ENCODE results near the gene SETBP1.

SETBP1 gene

GRCh38 chr18:44977856-44978255, 297.2 kb downstream of the SETBP1 start:
- 89% methylated on average over 4 of the region's 4 CpGs for WGBS
- H3K9me3 ChIP-seq (ENCODE audit: control insufficient read depth, low read length) = no peaks in the 10 kb centered on the region

DNA sequence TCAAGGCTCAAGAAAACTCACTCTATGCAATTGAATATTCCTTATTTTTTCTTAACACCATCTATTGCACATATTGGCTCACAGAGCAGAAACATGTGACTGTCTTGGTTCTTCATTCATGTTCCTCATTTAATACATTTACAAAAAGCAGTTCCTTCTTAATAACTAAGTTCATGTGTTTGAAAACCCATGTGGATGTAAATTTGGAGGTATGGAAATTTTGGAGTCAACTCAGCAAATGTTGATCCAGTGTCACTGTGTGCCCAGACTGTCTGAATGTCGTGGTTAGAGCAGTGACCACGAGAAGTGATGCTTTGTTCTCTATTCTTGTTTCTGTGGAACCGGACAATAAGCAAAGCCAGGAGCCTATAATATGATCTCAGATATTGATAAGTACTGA, 299.1 kb downstream of the SETBP1 start:
- Histone ChIP-seq H3K4ac (ENCODE audit: low read depth in 1 of 2, low read length in 2 of 2) (no peak overlapping the region), H3K79me1 (replicated peaks; ENCODE audit: low read length, poor library complexity, severe bottlenecking) (peaks cover 24% of the 10 kb centered on the region), H3K14ac (ENCODE audit: low read length in 2 of 2) (no peak overlapping the region), H2BK5ac (ENCODE audit: low read depth, low read length, poor library complexity, severe bottlenecking) (no peak overlapping the region), H2BK120ac (ENCODE audit: low read depth, low read length) (no peak overlapping the region), H3K36me3 (ENCODE audit: control insufficient read depth in 1 of 2, insufficient read depth in 2 of 2, low read depth in 1 of 2, low read length in 2 of 2) (peaks cover 0 to 4% of the 10 kb centered on the region in 2 experiments), H3K27ac (ENCODE audit: low read length, poor library complexity, severe bottlenecking) (no peak overlapping the region), H3K9me3 (ENCODE audit: control insufficient read depth, low read length) (no peaks in the 10 kb centered on the region), H3K23ac (ENCODE audit: low read length in 2 of 2) (no peak overlapping the region), H2AFZ (ENCODE audit: low read depth, low read length) (no peak overlapping the region), H3K27me3 (ENCODE audit: control insufficient read depth in 1 of 2, insufficient read depth in 1 of 2, low read length in 2 of 2) (no peaks in the 10 kb centered on the region), H2BK15ac (ENCODE audit: low read depth, poor library complexity, severe bottlenecking) (no peak overlapping the region), H3K18ac (ENCODE audit: low read depth in 1 of 2, low read length in 2 of 2) (no peak overlapping the region), H3K4me1 (ENCODE audit: control insufficient read depth, insufficient read depth, low read depth, low read length) (no peaks in the 10 kb centered on the region), H3K4me2 (ENCODE audit: low read length, poor library complexity, severe bottlenecking) (no peak overlapping the region), H2BK12ac (ENCODE audit: low read length in 2 of 2) (no peak overlapping the region), H3K4me3 (ENCODE audit: insufficient read depth in 1 of 2, low read depth in 1 of 2, low read length in 2 of 2) (no peak overlapping the region), H4K91ac (ENCODE audit: low read length) (no peak overlapping the region), H2AK5ac (ENCODE audit: low read length, severe bottlenecking) (no peak overlapping the region), H4K8ac (ENCODE audit: low read length) (no peak overlapping the region), H3K9ac (ENCODE audit: low read length) (no peak overlapping the region)
- WGBS = 94% methylated on average over 3 of the region's 3 CpGs
- DNase-seq = no peak

More at GRCh38 chr18:44977856-44978255, 297.2 kb downstream of the SETBP1 start:
- Histone ChIP-seq H3K4me1 (ENCODE audit: control insufficient read depth, insufficient read depth, low read depth, low read length) (no peaks in the 10 kb centered on the region), H2BK5ac (ENCODE audit: low read depth, low read length, poor library complexity, severe bottlenecking) (no peak overlapping the region), H2BK15ac (ENCODE audit: low read depth, poor library complexity, severe bottlenecking) (no peak overlapping the region), H3K4me2 (ENCODE audit: low read length, poor library complexity, severe bottlenecking) (no peak overlapping the region), H3K4ac (ENCODE audit: low read depth in 1 of 2, low read length in 2 of 2) (no peak overlapping the region), H4K8ac (ENCODE audit: low read length) (no peak overlapping the region), H2AFZ (ENCODE audit: low read depth, low read length) (no peak overlapping the region), H3K23ac (ENCODE audit: low read length in 2 of 2) (no peak overlapping the region), H3K14ac (ENCODE audit: low read length in 2 of 2) (no peak overlapping the region), H2BK12ac (ENCODE audit: low read length in 2 of 2) (no peak overlapping the region), H2AK5ac (ENCODE audit: low read length, severe bottlenecking) (no peak overlapping the region), H3K27ac (ENCODE audit: low read length, poor library complexity, severe bottlenecking) (no peak overlapping the region), H2BK120ac (ENCODE audit: low read depth, low read length) (no peak overlapping the region), H3K79me1 (replicated peaks; ENCODE audit: low read length, poor library complexity, severe bottlenecking) (peaks cover 25% of the 10 kb centered on the region), H3K27me3 (ENCODE audit: control insufficient read depth in 1 of 2, insufficient read depth in 1 of 2, low read length in 2 of 2) (no peaks in the 10 kb centered on the region), H3K18ac (ENCODE audit: low read depth in 1 of 2, low read length in 2 of 2) (no peak overlapping the region), H3K36me3 (ENCODE audit: control insufficient read depth in 1 of 2, insufficient read depth in 2 of 2, low read depth in 1 of 2, low read length in 2 of 2) (peaks cover 0 to 4% of the 10 kb centered on the region in 2 experiments), H4K91ac (ENCODE audit: low read length) (no peak overlapping the region), H3K9ac (ENCODE audit: low read length) (no peak overlapping the region), H3K4me3 (ENCODE audit: insufficient read depth in 1 of 2, low read depth in 1 of 2, low read length in 2 of 2) (no peak overlapping the region)
- no peak for DNase-seq

DNA sequence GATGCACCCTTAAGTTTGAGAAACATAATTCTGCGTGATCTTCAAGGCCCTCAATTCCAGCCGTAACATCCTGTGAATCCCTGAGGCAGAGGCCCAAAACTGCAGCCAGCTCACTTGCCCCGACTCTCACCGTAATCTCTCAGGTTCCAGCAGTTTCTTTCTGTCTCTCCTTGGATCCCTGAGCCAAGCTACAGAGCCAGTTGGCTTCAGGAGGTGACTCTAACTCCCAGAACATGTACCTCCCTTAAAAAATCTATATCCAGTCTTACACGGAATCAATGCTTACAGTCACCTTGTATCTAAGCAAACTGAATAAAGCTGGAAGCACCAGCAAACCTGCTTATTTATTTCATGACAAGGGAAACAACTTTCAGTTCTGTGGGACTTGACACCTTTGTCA, 300.4 kb downstream of the SETBP1 start:
- no peak overlapping the region for H4K91ac ChIP-seq (ENCODE audit: low read length)
- no peak overlapping the region for H4K8ac ChIP-seq (ENCODE audit: low read length)
- WGBS = over 99% methylated on average over 5 of the region's 5 CpGs
- H2BK15ac ChIP-seq (ENCODE audit: low read depth, poor library complexity, severe bottlenecking) = no peak overlapping the region
- H3K23ac ChIP-seq (ENCODE audit: low read length in 2 of 2) = no peak overlapping the region
- H3K18ac ChIP-seq (ENCODE audit: low read depth in 1 of 2, low read length in 2 of 2) = no peak overlapping the region
- H3K9ac ChIP-seq (ENCODE audit: low read length) = no peak overlapping the region
- H3K4me2 ChIP-seq (ENCODE audit: low read length, poor library complexity, severe bottlenecking) = no peak overlapping the region
- H3K9me3 ChIP-seq (ENCODE audit: control insufficient read depth, low read length) = no peaks in the 10 kb centered on the region
- no peak overlapping the region for H3K4ac ChIP-seq (ENCODE audit: low read depth in 1 of 2, low read length in 2 of 2)
- no peak for DNase-seq
- no peak overlapping the region for H2BK120ac ChIP-seq (ENCODE audit: low read depth, low read length)
- H3K27ac ChIP-seq (ENCODE audit: low read length, poor library complexity, severe bottlenecking) = no peak overlapping the region
- no peaks in the 10 kb centered on the region for H3K4me1 ChIP-seq (ENCODE audit: control insufficient read depth, insufficient read depth, low read depth, low read length)
- no peaks in the 10 kb centered on the region for H3K27me3 ChIP-seq (ENCODE audit: control insufficient read depth in 1 of 2, insufficient read depth in 1 of 2, low read length in 2 of 2)
- H3K79me1 ChIP-seq (replicated peaks; ENCODE audit: low read length, poor library complexity, severe bottlenecking) = peaks cover 19% of the 10 kb centered on the region
- no peak overlapping the region for H2BK5ac ChIP-seq (ENCODE audit: low read depth, low read length, poor library complexity, severe bottlenecking)
- H3K4me3 ChIP-seq (ENCODE audit: insufficient read depth in 1 of 2, low read depth in 1 of 2, low read length in 2 of 2) = no peak overlapping the region
- no peak overlapping the region for H2AFZ ChIP-seq (ENCODE audit: low read depth, low read length)
- H3K14ac ChIP-seq (ENCODE audit: low read length in 2 of 2) = no peak overlapping the region
- H2AK5ac ChIP-seq (ENCODE audit: low read length, severe bottlenecking) = no peak overlapping the region
- H3K36me3 ChIP-seq (ENCODE audit: control insufficient read depth in 1 of 2, insufficient read depth in 2 of 2, low read depth in 1 of 2, low read length in 2 of 2) = no peaks in the 10 kb centered on the region
- H2BK12ac ChIP-seq (ENCODE audit: low read length in 2 of 2) = no peak overlapping the region

GRCh38 chr18:44986933-44987332, 306.2 kb downstream of the SETBP1 start:
- Histone ChIP-seq H3K36me3 (ENCODE audit: control insufficient read depth in 1 of 2, insufficient read depth in 2 of 2, low read depth in 1 of 2, low read length in 2 of 2) (no peaks in the 10 kb centered on the region), H3K4ac (ENCODE audit: low read depth in 1 of 2, low read length in 2 of 2) (no peak overlapping the region), H3K14ac (ENCODE audit: low read length in 2 of 2) (no peak overlapping the region), H3K4me2 (ENCODE audit: low read length, poor library complexity, severe bottlenecking) (no peak overlapping the region), H3K27ac (ENCODE audit: low read length, poor library complexity, severe bottlenecking) (no peak overlapping the region), H3K4me1 (ENCODE audit: control insufficient read depth, insufficient read depth, low read depth, low read length) (no peaks in the 10 kb centered on the region), H3K27me3 (ENCODE audit: control insufficient read depth in 1 of 2, insufficient read depth in 1 of 2, low read length in 2 of 2) (no peaks in the 10 kb centered on the region), H2BK5ac (ENCODE audit: low read depth, low read length, poor library complexity, severe bottlenecking) (no peak overlapping the region), H2AK5ac (ENCODE audit: low read length, severe bottlenecking) (no peak overlapping the region), H2BK12ac (ENCODE audit: low read length in 2 of 2) (no peak overlapping the region), H3K9ac (ENCODE audit: low read length) (no peak overlapping the region), H3K4me3 (ENCODE audit: insufficient read depth in 1 of 2, low read depth in 1 of 2, low read length in 2 of 2) (no peak overlapping the region), H4K91ac (ENCODE audit: low read length) (no peak overlapping the region), H3K79me1 (replicated peaks; ENCODE audit: low read length, poor library complexity, severe bottlenecking) (peaks cover 11% of the 10 kb centered on the region), H2BK15ac (ENCODE audit: low read depth, poor library complexity, severe bottlenecking) (no peak overlapping the region), H2BK120ac (ENCODE audit: low read depth, low read length) (no peak overlapping the region), H2AFZ (ENCODE audit: low read depth, low read length) (no peak overlapping the region), H3K9me3 (ENCODE audit: control insufficient read depth, low read length) (peaks cover 15% of the 10 kb centered on the region), H3K18ac (ENCODE audit: low read depth in 1 of 2, low read length in 2 of 2) (no peak overlapping the region), H4K8ac (ENCODE audit: low read length) (no peak overlapping the region), H3K23ac (ENCODE audit: low read length in 2 of 2) (no peak overlapping the region)
- peak; percentile 62 for DNase-seq
- 93% methylated on average over 1 of the region's 3 CpGs for WGBS
